DOHH2 (cell line): ENCODE data around the gene DLEC1.

Source experiments
- EZH2phosphoT487 ChIP-seq: fragments of 200-600 bp; sonication (generic); IDR thresholded peaks from 2 replicates; pipeline ENCODE4 v1.6.1; 2017; ENCODE audit warnings: borderline replicate concordance, mild to moderate bottlenecking, antibody characterized with exemption, low read length, moderate library complexity, mixed read lengths
- TF ChIP-seq, protein P1 (sequence below): fragments of 200-600 bp; sonication (generic); IDR thresholded peaks from one replicate; pipeline ENCODE4 v1.5.1; 2014; ENCODE audit warnings: antibody characterized with exemption, mild to moderate bottlenecking, low read depth, low read length; ENCODE audit not compliant: poor library complexity, severe bottlenecking

DNA sequence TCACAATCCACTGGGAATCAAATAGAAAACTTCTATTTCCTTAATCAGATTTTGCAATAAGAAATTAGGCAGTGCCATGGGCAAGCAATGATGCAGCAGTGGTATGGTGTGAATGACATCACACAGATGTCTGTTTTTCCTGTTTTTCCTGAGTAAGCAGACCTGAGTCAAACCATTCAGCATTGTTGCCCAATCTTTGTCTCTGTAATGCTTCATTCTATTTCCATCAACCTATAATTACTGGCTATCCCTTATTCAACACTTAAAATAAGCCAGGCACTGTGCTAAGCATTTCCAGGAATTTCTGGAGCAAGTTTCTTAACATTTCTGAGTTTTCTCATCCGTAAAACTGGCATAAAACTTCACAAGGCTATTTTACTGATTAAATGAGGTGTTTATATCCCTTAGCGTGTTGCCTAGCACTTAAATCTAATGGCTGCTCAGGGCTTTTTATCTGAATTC, 115.1 kb downstream of the DLEC1 start:
- TF ChIP-seq, protein P1, sequence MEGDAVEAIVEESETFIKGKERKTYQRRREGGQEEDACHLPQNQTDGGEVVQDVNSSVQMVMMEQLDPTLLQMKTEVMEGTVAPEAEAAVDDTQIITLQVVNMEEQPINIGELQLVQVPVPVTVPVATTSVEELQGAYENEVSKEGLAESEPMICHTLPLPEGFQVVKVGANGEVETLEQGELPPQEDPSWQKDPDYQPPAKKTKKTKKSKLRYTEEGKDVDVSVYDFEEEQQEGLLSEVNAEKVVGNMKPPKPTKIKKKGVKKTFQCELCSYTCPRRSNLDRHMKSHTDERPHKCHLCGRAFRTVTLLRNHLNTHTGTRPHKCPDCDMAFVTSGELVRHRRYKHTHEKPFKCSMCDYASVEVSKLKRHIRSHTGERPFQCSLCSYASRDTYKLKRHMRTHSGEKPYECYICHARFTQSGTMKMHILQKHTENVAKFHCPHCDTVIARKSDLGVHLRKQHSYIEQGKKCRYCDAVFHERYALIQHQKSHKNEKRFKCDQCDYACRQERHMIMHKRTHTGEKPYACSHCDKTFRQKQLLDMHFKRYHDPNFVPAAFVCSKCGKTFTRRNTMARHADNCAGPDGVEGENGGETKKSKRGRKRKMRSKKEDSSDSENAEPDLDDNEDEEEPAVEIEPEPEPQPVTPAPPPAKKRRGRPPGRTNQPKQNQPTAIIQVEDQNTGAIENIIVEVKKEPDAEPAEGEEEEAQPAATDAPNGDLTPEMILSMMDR = no peak
- no peak for TF ChIP-seq EZH2phosphoT487
